GM20000 (cell line): ENCODE results near the gene FGF22.
A peak's percentile ranks its signal among the peaks of the same experiment; 100 is the strongest.

Experiments used
- DNase-seq: peaks from one replicate; pipeline ENCODE4 v3.0.0; 2012; ENCODE audit warnings: low spot score
- TF ChIP-seq, protein P1 (sequence below): IDR thresholded peaks from 2 replicates; pipeline ENCODE4 v1.5.1; 2012; ENCODE audit warnings: mild to moderate bottlenecking, control low read depth; ENCODE audit errors: extremely low read depth, missing control alignments

FGF22 gene

DNA sequence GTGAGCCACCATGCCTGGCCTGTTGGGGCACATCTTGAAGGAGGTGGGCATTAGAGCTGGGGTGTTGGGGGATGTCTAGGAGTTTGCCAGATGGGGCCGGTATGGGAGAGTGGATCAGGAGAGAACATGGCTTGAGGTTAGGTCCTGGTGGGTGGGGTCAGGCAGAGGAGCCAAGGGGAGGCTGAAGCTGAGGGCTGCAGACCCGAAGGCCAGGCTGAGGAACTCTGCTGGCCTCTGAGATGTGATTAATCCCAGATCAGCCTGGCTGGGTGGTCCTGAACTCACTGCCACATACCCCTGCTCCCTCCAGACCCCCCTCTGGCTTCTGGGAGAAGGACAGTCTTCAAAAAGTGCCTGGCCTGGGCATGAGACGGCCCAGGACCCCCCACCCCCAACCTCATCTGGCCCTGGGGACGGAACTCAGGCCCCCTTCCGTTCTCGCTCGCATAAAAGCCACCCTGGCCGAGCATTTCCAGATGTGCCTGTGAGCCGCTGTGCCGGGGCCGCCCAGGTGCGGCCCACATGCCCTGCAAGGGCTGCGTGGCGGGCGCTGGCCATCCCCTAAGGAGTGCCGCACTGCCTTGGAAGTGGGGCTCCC lies 39.2 kb downstream of the FGF22 start:
- TF ChIP-seq, protein P1, sequence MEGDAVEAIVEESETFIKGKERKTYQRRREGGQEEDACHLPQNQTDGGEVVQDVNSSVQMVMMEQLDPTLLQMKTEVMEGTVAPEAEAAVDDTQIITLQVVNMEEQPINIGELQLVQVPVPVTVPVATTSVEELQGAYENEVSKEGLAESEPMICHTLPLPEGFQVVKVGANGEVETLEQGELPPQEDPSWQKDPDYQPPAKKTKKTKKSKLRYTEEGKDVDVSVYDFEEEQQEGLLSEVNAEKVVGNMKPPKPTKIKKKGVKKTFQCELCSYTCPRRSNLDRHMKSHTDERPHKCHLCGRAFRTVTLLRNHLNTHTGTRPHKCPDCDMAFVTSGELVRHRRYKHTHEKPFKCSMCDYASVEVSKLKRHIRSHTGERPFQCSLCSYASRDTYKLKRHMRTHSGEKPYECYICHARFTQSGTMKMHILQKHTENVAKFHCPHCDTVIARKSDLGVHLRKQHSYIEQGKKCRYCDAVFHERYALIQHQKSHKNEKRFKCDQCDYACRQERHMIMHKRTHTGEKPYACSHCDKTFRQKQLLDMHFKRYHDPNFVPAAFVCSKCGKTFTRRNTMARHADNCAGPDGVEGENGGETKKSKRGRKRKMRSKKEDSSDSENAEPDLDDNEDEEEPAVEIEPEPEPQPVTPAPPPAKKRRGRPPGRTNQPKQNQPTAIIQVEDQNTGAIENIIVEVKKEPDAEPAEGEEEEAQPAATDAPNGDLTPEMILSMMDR, result no peak
- no peak for DNase-seq

DNA sequence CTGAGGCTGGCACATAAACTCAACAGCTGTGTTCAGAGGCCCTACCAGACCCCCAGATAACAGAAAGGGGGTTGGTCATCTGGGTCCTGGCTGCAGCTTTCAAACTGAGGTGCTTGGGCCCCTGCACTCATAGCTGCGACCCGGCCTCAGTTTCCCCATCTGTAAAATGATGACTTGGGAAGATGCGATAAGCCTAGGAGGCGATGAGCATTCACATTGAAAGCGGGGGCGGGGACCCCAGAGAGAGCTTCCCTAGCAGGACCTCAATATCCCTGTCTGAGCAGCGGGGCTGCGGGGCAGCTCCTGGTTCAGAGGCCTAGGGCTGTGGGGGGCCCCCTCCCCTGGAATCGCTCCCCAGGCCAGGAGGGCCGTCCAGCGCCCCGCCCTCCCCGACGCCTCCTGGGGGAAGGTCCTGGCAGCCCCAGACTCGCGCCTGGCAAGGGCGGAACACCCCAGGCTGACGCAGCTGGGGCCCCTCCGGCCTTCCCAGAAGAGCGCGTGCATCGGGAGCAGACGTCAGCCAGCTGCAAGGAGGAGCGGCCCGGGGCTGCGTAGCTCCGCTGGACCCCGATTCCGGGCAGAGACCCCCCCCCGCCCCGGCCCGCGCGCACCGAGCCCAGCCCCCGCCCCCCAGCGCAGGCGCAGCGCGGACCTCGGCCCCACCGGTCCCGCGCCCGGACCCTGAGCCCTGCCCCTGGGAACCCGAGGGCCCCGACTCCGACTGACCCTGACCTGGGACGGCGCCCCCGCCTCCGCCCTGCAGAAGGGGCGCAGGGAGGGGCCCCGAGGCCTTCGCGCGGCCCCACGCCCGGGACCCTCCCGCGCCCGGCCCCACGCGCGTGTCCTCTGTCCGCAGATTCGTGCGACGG lies 40.0 kb downstream of the FGF22 start:
- TF ChIP-seq, protein P1, result no peak
- peak; percentile 75 for DNase-seq

- TF ChIP-seq, protein P1, result peak; percentile 78
- DNase-seq, result peak; percentile 100
These were observed 40.8 kb downstream of the FGF22 start for GRCh38 chr19:680287-681028.

GRCh38 chr19:681029-682019 lies 41.6 kb downstream of the FGF22 start:
- TF ChIP-seq, protein P1, result no peak
- peak; percentile 96 for DNase-seq

DNA sequence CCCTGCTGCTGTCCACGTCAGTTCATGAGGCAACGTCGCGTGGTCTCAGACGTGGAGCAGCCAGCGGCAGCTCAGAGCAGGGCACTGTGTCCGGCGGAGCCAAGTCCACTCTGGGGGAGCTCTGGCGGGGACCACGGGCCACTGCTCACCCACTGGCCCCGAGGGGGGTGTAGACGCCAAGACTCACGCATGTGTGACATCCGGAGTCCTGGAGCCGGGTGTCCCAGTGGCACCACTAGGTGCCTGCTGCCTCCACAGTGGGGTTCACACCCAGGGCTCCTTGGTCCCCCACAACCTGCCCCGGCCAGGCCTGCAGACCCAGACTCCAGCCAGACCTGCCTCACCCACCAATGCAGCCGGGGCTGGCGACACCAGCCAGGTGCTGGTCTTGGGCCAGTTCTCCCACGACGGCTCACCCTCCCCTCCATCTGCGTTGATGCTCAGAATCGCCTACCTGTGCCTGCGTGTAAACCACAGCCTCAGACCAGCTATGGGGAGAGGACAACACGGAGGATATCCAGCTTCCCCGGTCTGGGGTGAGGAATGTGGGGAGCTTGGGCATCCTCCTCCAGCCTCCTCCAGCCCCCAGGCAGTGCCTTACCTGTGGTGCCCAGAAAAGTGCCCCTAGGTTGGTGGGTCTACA lies 43.1 kb downstream of the FGF22 start:
- TF ChIP-seq, protein P1, result no peak
- no peak for DNase-seq

GRCh38 chr19:685454-685931 lies 45.8 kb downstream of the FGF22 start:
- DNase-seq, result no peak
- TF ChIP-seq, protein P1, result no peak
